Left ventricle myocardium superior (tissue), 1 donor: Measurements from ENCODE around the gene TPH2. TPM values are rescaled to one million over a fixed set of nuclear protein-coding genes. Genes with fewer than 3 reads are reported as not detected.
A peak's percentile ranks its signal among the peaks of the same experiment; 100 is the strongest.

Source experiments
- ATAC-seq: fragments of 200-7000 bp; cut with Tn5 transposase; one replicate; pipeline ENCODE4 v1.9.1; 2020; ENCODE audit warnings: mild to moderate bottlenecking, moderate library complexity
- DNase-seq: peaks from one replicate; pipeline ENCODE4 v3.0.0-alpha.2; 2020
- intact Hi-C: fragments of 100-400 bp; cut with micrococcal nuclease; formaldehyde crosslinking; loops from one replicate; pipeline ENCODE4 v1.11.0; 2022
- total RNA-seq: library from RNA; stranded (reverse); fragmentation: NEBNext Ultra II Directional; extraction: Animal tissue kit (Norgen Biotek cat#: 25700); gene quantifications from one replicate; pipeline ENCODE4 v1.2.1, GENCODE V29; 2021
- donor health status: DM: no; HTN: yes; CAD: no; lungs with severe emphysema.

TPH2 gene
- total RNA-seq, 1 donor from 2014 or later = not detected

DNA sequence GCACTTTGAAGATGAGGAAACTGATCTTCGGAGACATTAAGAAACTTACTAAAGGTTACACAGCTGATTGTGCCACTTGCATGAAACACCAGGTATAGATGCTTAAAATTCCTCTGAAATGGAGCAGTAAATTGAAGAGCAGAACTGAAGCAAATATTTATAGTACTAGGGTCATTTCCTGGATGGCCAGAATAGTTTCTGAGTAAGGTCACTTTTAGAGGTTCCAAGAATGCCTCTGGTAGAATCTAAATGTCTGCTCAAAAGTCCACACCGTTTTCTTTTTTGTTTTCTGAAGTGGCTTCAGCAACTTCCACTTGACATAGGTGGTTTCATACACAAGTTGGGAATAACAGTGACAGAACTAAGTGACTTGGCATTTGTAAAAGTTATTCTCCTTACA is 19.4 kb downstream of the TPH2 start:
- DNase-seq (no peak), ATAC-seq (no peak)
- intact Hi-C loops = no loop called here

DNA sequence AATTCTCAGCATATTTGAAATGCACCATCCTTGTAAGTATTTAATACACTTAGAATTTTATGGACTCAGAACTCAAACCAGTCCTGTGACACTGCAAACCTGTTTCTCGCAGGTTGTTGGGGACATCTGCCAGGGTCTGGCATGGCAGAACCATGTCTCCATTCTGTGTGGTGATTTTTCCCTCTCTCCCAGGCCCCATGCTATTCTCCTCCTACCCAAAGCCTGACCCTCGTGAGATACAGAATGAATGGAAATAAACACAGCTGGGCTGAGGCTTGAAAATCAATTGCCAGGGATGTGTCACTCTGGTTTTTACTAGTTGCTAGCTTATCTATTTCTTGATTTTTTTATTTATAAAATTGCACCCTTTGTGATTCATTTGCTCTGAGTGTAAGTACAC is 19.8 kb downstream of the TPH2 start:
- DNase-seq (no peak), ATAC-seq (no peak)
- intact Hi-C loops = no loop called here

DNA sequence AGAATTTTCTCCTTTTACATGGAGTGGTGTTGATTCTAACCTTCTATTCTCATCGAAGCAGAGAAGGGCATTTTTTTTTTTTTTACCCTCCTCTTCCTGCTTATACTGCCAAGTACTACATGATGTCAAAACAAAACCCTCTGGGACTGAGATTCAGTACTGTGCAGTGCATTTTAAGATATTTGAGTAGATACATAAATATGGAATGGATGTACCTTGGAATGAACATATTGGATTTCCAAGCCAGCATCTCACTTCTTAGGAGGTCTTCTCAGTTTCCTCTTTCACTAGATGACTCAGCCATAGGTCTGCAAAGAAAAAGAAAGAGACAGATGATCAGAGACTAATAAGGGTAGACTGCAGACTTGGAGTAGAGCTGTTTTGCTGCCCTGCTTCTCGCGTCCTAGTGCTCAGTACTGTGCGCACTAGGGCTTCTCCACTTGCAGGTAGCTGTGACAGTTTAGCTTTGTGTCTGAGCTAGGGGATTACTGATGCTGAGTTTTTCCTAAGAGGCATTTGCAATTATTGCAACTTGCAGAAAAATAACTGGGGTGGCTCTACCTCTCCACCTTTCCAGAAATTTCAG is 20.4 kb downstream of the TPH2 start:
- ATAC-seq = no peak
- intact Hi-C loops = no loop called here
- no peak for DNase-seq

GRCh38 chr12:71967211-71967610 is 28.6 kb downstream of the TPH2 start:
- ATAC-seq = no peak
- intact Hi-C loops = no loop called here

GRCh38 chr12:71969330-71969729 is 30.7 kb downstream of the TPH2 start:
- ATAC-seq = no peak
- no peak for DNase-seq
- intact Hi-C loops = no loop called here

More at GRCh38 chr12:71967211-71967610, 28.6 kb downstream of the TPH2 start:
- DNase-seq = no peak

- no peak for ATAC-seq
- DNase-seq = no peak
- intact Hi-C loops = no loop called here
Observed at GRCh38 chr12:71970031-71970430, 31.4 kb downstream of the TPH2 start.

DNA sequence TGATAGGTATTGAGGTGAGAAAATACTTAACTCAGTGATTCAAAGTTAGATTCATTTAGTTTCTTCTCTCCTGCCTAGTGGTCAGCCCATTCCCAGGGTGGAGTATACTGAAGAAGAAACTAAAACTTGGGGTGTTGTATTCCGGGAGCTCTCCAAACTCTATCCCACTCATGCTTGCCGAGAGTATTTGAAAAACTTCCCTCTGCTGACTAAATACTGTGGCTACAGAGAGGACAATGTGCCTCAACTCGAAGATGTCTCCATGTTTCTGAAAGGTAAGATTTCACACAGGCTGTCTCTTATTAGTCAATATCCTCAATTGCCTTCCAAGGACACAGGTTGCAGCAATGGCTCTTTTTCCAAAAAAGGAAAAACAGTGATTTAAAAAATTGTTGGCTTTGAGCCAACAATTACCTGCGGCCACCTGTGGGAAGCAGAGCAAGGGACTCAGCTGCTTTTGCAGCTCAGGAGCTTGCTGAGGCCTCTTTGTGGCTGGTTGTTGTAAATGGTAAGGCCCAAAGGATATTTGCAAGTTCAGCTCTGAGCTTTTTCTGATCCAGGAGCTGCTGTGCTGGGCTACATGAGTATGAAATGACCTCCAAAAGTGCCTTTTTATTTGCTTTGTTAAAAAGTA is 33.9 kb downstream of the TPH2 start:
- DNase-seq = no peak
- intact Hi-C loops = no loop called here
- ATAC-seq = no peak

DNA sequence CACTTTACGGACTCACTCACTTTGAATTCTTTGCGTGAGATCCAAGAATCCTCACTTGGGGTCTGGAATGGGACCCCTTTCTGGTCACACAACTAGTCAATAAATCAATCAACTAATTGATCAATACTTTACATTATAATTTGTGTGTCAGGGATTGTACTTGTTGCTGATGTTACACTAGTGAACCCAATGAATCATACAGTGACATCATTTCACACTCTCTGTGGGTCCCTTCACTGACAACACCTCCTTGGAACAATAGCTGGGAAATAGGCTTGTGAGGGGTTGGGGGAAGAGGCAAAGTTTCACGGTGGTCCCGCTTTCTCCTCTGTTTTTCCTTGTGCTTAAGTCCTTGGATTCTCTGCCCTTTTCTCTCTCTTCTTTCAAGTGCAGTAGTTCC is 35.0 kb downstream of the TPH2 start:
- intact Hi-C loops = no loop called here
- ATAC-seq = no peak

DNA sequence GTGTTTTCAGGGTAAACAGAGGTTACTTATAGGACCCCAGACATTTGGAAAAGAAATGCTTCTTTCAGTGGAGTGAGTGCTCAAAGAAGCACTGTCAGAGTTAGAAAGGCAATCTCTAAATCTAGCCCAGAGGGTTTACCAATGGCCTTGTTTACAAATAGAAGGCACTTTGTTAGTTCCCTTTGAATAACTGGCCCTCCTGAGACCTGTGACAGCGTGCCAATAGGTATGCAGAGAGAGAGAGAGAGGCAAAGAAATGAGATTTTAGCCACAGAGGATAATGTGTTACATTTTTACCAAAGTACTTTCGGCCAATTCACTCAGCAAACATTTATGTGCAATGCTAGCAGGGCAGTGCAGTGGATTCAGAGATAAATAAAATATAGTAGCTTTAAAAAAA is 41.9 kb downstream of the TPH2 start:
- DNase-seq = no peak
- no peak for ATAC-seq
- intact Hi-C loops = no loop called here

More for the DNA sequence above, 35.0 kb downstream of the TPH2 start:
- DNase-seq = no peak

DNA sequence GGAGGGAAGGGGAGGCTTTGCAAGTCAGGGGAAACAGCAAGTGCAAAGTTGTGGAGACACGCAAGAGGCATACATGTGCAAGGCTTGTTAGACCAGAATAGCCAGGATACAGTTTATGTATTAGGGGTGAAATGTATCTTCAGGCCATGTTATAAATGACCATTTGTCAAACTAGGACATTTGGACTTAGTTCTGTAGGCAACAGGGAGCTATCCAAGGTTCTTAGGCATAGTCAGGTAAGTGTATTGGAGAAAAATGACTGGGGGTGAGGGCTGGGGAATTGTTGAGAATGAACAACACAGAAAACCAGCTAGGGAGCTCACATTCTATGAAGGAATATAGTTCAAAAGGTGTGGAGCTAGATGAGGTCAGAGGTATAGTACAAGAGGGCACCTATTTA is 42.5 kb downstream of the TPH2 start:
- intact Hi-C loops = no loop called here
- ATAC-seq = no peak

DNA sequence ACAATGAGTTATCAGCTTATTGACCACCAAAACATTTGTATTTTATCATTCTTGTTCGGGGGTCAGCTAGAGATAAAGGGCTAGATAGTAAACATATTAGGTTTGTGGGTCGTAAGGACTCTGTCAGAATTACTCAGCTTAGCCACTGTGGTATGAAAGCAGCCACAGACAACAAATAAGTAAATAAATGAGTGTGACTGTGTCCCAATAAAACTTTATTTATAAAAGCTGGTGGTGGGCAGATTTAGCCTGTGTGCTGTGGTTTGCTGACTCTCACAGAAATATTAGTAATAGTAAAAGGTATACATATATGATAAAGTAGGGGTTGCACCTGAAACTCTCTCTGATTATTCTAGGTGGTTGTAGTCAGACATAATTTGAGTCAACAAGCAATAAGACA is 56.1 kb downstream of the TPH2 start:
- DNase-seq (no peak), ATAC-seq (no peak)
- intact Hi-C loops = no loop called here

More for the DNA sequence above, 42.5 kb downstream of the TPH2 start:
- no peak for DNase-seq

GRCh38 chr12:71999795-72000194 is 61.1 kb downstream of the TPH2 start:
- intact Hi-C loops = no loop called here
- DNase-seq (no peak), ATAC-seq (no peak)

- intact Hi-C loops = no loop called here
- ATAC-seq (no peak), DNase-seq (no peak)
Observed at GRCh38 chr12:72000969-72001648, 62.5 kb downstream of the TPH2 start.

DNA sequence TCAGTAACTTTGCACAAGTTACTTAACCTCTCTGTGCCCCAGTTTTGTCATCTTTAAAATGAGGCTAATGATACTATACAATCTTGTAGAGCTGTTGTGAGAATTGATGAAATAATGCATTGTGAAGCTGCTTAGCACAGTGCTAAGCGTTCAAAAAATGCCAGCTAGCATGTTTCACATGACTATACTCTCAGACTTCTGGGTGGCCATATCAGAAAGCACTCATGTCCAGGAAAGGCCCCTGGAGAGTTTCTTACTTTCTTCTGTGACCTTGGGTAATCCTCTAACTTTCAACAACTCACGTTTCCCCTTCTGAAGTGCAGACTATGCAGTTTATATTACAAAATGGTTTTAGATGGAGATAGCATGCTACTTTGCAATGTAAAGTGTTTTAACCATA is 68.1 kb downstream of the TPH2 start:
- no peak for DNase-seq
- intact Hi-C loops = no loop called here
- no peak for ATAC-seq

DNA sequence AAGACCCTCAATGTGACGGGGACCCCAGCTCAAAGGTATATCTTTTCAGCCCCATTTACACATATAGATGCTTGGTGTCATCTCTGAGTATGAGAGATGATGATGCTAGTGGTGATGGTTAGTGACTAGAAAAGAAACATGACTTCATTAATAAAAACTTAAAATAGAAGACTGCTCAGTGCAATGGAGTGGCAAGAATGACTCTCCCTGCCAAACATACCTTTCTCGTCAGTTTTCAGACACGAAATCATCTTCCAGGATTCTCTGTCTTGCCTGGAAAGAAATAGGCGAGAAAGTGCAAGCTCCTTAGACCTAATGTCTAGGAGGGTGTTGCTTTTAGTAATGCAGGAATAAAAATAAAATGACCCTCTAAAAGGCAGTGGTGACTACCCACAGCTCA is 71.7 kb downstream of the TPH2 start:
- DNase-seq = no peak
- intact Hi-C loops = no loop called here
- peak; percentile 79 for ATAC-seq

- DNase-seq (no peak), ATAC-seq (no peak)
- intact Hi-C loops = no loop called here
Observed at GRCh38 chr12:72011374-72011773, 72.7 kb downstream of the TPH2 start.

DNA sequence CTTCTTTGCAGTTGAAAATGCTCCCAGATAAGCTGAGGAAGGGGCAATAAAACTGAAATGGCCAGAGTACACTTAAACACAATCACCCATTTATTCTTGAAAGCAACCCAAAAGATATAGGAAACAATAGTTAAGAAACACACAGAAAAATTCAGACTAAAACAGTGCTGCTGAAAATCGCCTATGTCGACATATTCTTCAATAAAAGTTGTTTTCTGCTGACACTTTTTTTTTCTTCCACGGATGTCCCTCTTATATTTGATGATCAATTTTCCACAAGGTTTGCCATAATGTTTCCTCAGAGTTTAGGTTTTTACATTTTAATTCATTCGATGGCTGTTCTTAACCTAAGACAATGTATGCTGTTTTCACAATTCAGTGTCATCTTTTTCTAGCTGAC is 74.2 kb downstream of the TPH2 start:
- intact Hi-C loops = no loop called here
- no peak for DNase-seq

GRCh38 chr12:72015895-72016294 is 77.2 kb downstream of the TPH2 start:
- intact Hi-C loops = no loop called here
- DNase-seq = no peak
- no peak for ATAC-seq

More for the DNA sequence above, 74.2 kb downstream of the TPH2 start:
- no peak for ATAC-seq

GRCh38 chr12:72017054-72017651 is 78.5 kb downstream of the TPH2 start:
- intact Hi-C loops = no loop called here
- ATAC-seq = peak; percentile 80
- DNase-seq = peak; percentile 45

GRCh38 chr12:72018036-72018435 is 79.4 kb downstream of the TPH2 start:
- intact Hi-C loops = no loop called here
- DNase-seq = no peak
- no peak for ATAC-seq
